Thyroid gland (tissue), 4 donors: ENCODE data around the gene PRM3. TPM values are rescaled to one million over a fixed set of nuclear protein-coding genes. Genes with fewer than 3 reads are reported as not detected.

Experiments used
- DNase-seq, 2 donors: peaks; one replicate each; pipeline ENCODE4 v3.0.0-alpha.2; 2019
- H3K27ac ChIP-seq, 3 donors: fragments of 200-600 bp; sonication (generic); 1 replicate in 2 of 3; 2 replicates in 1 of 3; pipeline ENCODE4 v1.5.1; 2016 to 2019; ENCODE audit warnings: mild to moderate bottlenecking in 1 of 3, moderate library complexity in 1 of 3
- H3K27me3 ChIP-seq: fragments of 200-600 bp; sonication (generic); one replicate; pipeline ENCODE4 v1.5.1; 2019
- H3K36me3 ChIP-seq, 2 donors: fragments of 200-600 bp; sonication (generic); one replicate each; pipeline ENCODE4 v1.5.1; 2016 to 2019
- H3K4me1 ChIP-seq, 2 donors: fragments of 200-600 bp; sonication (generic); one replicate each; pipeline ENCODE4 v1.5.1; 2017 to 2019
- H3K4me3 ChIP-seq, 3 donors: fragments of 200-600 bp; sonication (generic); replicated peaks in 1 of 3; 1 replicate in 2 of 3; 2 replicates in 1 of 3; pipeline ENCODE4 v1.5.1; 2016; ENCODE audit warnings: mild to moderate bottlenecking in 1 of 3
- H3K9me3 ChIP-seq: fragments of 200-600 bp; sonication (generic); one replicate; pipeline ENCODE4 v1.5.1; 2017
- POLR2A ChIP-seq, 2 donors: fragments of 450-650 bp; IDR thresholded peaks; one replicate each; pipeline ENCODE4 v1.6.1; 2017; ENCODE audit warnings: antibody characterized with exemption in 2 of 2, mild to moderate bottlenecking in 2 of 2, moderate library complexity in 1 of 2
- WGBS, 2 donors: methylation state at CpG; one replicate each; pipeline ENCODE4 v1.1.5; 2017; 5-methylcytosine and 5-hydroxymethylcytosine counted together
- intact Hi-C: fragments of 100-400 bp; cut with DNase I; formaldehyde crosslinking; loops from one replicate; pipeline ENCODE4 v1.15.1; 2023
- total RNA-seq, 4 donors: library from RNA; depleted of rRNA; stranded (reverse); fragments of >200 nt; gene quantifications; one replicate each; pipeline ENCODE4 v1.2.3, GENCODE V29; 2016
- TF ChIP-seq, protein P1 (sequence below), 6 experiments: fragments of 200-600 bp in 3 of 6; fragments of 450-650 bp in 3 of 6; sonication (generic) in 3 of 6; IDR thresholded peaks; one replicate each; pipeline ENCODE4 v1.5.1; 2016 to 2019; ENCODE audit warnings: antibody characterized with exemption in 6 of 6, mild to moderate bottlenecking in 2 of 6, inconsistent platforms in 1 of 6, moderate library complexity in 1 of 6

The PRM3 gene
- total RNA-seq, 4 donors from 2014 or later: not detected

DNA sequence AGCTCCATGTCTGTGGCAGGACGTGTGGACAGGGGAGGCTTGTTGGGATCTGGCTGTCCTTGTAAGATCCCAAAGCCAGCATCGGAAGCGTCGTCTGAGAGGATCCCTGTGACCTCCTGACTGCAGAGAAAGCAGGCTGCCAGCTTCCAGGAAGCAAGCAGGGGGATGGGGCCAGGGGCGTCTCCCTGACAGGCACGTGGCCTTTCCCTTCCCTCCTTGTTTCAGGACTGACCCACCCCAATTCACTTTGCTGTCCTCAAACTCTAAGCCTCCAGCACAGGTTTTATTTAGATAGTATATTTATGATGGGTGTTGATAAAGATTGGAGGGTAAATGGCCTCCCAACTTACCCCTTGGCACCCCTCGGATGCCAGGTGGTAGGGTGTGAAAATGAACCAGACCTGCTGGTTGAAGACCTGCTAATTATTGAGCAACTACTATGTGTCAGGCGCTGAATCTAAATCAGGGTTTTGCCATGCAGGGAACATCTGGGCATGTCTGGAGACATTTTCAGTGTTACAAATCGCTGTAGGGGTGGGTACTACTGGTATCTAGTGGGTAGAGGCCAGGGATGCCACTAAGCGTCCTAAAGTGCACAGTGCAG is 42.0 kb downstream of the PRM3 start:
- no peaks in the 10 kb centered on the region for H3K36me3 ChIP-seq

DNA sequence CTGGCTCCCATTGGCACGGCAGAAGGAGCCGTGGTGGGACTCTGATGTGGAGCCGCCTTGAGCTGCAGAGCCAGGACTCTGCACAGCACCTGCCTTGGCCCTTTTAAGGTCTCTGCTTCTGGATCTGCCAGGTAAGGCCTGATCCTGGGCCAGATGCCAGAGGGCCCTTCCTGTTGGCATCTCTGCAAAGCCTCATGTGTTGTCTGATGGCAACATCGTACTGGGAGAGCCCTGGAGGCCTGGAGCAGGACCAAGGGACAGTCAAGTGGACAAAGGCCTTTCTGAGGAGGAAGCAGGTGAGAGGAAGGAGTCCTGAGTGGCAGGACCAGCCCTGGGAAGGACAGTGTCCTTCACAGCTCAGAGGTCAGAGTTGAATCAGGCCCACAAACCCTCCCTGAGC is 43.5 kb downstream of the PRM3 start:
- Histone ChIP-seq H3K36me3 (no peaks in the 10 kb centered on the region), H3K9me3 (no peaks in the 10 kb centered on the region), H3K27ac (peak overlapping the region in 1 of 3 donors; percentile 30), H3K4me3 (no peak overlapping the region), H3K4me1 (peaks cover 0 to 14% of the 10 kb centered on the region in 2 donors), H3K27me3 (no peaks in the 10 kb centered on the region)
- intact Hi-C loops: no loop called here
- 69 to 73% methylated on average over 4 of the region's 4 CpGs for WGBS, 2 donors
- peak; percentile 82 to 95 for DNase-seq
- no peak for TF ChIP-seq POLR2A (IDR thresholded peaks at IDR 0.05)
- TF ChIP-seq, protein P1, sequence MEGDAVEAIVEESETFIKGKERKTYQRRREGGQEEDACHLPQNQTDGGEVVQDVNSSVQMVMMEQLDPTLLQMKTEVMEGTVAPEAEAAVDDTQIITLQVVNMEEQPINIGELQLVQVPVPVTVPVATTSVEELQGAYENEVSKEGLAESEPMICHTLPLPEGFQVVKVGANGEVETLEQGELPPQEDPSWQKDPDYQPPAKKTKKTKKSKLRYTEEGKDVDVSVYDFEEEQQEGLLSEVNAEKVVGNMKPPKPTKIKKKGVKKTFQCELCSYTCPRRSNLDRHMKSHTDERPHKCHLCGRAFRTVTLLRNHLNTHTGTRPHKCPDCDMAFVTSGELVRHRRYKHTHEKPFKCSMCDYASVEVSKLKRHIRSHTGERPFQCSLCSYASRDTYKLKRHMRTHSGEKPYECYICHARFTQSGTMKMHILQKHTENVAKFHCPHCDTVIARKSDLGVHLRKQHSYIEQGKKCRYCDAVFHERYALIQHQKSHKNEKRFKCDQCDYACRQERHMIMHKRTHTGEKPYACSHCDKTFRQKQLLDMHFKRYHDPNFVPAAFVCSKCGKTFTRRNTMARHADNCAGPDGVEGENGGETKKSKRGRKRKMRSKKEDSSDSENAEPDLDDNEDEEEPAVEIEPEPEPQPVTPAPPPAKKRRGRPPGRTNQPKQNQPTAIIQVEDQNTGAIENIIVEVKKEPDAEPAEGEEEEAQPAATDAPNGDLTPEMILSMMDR (IDR thresholded peaks at IDR 0.05): no peak

More for the DNA sequence above, 42.0 kb downstream of the PRM3 start:
- H3K27me3 ChIP-seq: no peaks in the 10 kb centered on the region
- DNase-seq: no peak
- TF ChIP-seq POLR2A (IDR thresholded peaks at IDR 0.05): no peak
- TF ChIP-seq, protein P1 (IDR thresholded peaks at IDR 0.05): no peak
- intact Hi-C loops: no loop called here
- peaks cover 0 to 4% of the 10 kb centered on the region in 2 donors for H3K4me1 ChIP-seq
- no peak overlapping the region for H3K27ac ChIP-seq
- H3K4me3 ChIP-seq: no peak overlapping the region
- no peaks in the 10 kb centered on the region for H3K9me3 ChIP-seq
- 75 to 85% methylated on average over 10 of the region's 10 CpGs for WGBS, 2 donors

DNA sequence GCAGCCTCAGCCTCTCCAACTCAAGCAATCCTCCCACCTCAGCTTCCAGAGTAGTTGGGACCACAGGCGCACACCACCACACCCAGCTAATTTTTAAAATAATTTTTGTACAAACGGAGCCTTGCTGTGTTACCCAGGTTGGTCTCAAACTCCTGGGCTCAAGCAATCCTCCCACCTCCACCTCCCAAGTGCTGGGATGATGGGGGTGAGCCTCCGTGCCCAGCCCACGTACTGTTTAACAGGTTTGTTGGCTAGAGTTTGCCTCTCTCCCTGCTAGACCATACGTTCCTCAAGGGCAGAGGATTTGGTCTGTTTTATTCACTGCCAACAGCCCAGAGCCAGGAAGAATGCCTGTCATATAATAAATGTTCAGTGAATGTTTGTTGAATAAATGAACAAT is 44.0 kb downstream of the PRM3 start:
- no peak overlapping the region for H3K4me3 ChIP-seq
- H3K9me3 ChIP-seq: no peaks in the 10 kb centered on the region
- TF ChIP-seq POLR2A (IDR thresholded peaks at IDR 0.05): no peak
- TF ChIP-seq, protein P1 (IDR thresholded peaks at IDR 0.05): no peak
- H3K27ac ChIP-seq: no peak overlapping the region
- WGBS, 2 donors: 82 to 92% methylated on average over 5 of the region's 5 CpGs
- no peaks in the 10 kb centered on the region for H3K27me3 ChIP-seq
- peaks cover 0 to 18% of the 10 kb centered on the region in 2 donors for H3K4me1 ChIP-seq
- intact Hi-C loops: no loop called here
- DNase-seq: no peak
- H3K36me3 ChIP-seq: no peaks in the 10 kb centered on the region

DNA sequence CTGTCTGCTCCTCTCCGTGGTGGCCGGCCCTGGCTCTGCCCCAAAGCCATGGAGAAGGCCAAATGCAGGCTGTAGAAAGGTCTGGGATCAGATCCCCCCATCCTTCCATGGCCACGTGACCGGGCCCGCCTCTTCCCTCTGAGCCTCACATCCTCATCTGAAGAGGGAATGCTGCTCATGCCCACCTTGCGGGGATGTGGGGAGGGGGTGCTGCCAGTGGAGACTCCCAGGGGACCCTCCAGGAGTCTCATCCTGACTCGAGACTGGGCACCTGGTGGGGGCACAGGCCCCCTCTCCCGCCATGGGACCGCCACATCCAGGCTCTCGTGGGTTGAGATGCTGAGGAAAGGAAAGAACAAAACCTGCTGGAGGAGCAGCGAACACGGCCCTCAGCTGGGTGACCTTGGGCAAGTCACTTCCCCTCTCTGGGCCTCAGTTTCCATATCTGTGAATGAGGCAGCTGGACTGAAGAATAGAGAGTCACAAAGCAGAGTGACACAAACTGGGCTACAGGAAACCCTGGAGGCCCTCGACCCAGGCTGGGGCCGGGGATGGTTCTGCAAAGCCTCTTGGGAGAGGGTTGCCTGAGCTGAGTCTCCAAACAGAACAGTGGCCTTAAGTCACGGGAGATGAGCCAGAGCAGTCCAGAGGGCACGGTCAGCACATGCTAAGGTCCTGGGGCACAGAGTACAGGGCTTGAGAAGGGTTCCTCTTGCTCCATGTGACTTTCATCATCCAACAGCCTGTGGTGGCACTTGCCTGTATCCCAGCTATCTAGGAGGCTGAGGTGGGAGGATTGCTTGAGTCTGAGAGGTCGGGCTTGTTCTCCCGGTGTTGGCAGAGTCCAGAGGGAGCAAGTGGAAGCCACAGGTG is 47.5 kb downstream of the PRM3 start:
- no peak for DNase-seq
- intact Hi-C loops: no loop called here
- Histone ChIP-seq H3K9me3 (no peaks in the 10 kb centered on the region), H3K36me3 (no peaks in the 10 kb centered on the region), H3K27ac (no peak overlapping the region), H3K4me3 (no peak overlapping the region), H3K4me1 (peaks cover 0 to 13% of the 10 kb centered on the region in 2 donors), H3K27me3 (no peaks in the 10 kb centered on the region)
- TF ChIP-seq POLR2A (IDR thresholded peaks at IDR 0.05): no peak
- TF ChIP-seq, protein P1 (IDR thresholded peaks at IDR 0.05): no peak
- 83 to 88% methylated on average over 8 to 13 of the region's 18 CpGs for WGBS, 2 donors
